ENCODE data around the gene ZNF804B. TPM values are rescaled to one million over a fixed set of nuclear protein-coding genes. Genes with fewer than 3 reads are reported as not detected.

The ZNF804B gene
- total and polyA plus RNA-seq, 2 donors: 0.02 TPM; not detected in 1

GRCh38 chr7:88806280-88807037, 47.0 kb downstream of the ZNF804B start:
- 91% methylated on average over 2 of the region's 2 CpGs for WGBS
- Histone ChIP-seq H3K4me1 (ENCODE audit: control insufficient read depth in 2 of 2, insufficient read depth in 2 of 2, low read length in 2 of 2) (no peaks in the 10 kb centered on the region), H3K36me3 (ENCODE audit: control insufficient read depth in 2 of 2, insufficient read depth in 2 of 2, low read length in 1 of 2) (no peaks in the 10 kb centered on the region), H3K4me3 (ENCODE audit: low read length in 2 of 2) (no peak overlapping the region), H3K9me3 (ENCODE audit: control insufficient read depth in 2 of 2, insufficient read depth in 1 of 2, low read length in 1 of 2) (no peaks in the 10 kb centered on the region), H3K27me3 (ENCODE audit: control insufficient read depth in 2 of 2, insufficient read depth in 1 of 2, low read length in 1 of 2) (no peaks in the 10 kb centered on the region), H3K27ac (ENCODE audit: low read depth in 1 of 2, low read length in 1 of 2) (no peak overlapping the region)
- DNase-seq (ENCODE audit: low read depth in 6 of 9, low spot score in 9 of 9): no peak

DNA sequence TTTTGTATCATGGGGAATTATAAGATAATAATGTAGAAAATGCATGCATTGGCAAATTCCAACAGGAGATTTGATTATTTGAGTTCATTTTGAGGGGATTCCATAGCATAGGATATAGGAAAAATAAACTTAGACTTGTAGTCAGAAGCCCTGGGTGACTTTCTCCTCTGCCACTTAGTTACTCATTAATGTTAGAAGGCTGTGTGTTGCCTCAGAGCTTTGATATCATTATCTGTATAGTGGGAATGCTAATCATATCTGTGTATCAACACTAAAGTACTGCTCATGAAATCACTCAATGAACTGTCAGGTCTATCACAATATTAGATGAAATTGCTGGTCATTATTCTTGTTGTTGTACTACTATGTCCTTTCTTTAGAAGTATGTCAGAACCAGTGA, 59.1 kb downstream of the ZNF804B start:
- no peak for DNase-seq (ENCODE audit: low read depth in 6 of 9, low spot score in 9 of 9)
- H3K27me3 ChIP-seq (ENCODE audit: control insufficient read depth in 2 of 2, insufficient read depth in 1 of 2, low read length in 1 of 2): no peaks in the 10 kb centered on the region
- no peaks in the 10 kb centered on the region for H3K4me1 ChIP-seq (ENCODE audit: control insufficient read depth in 2 of 2, insufficient read depth in 2 of 2, low read length in 2 of 2)
- H3K9me3 ChIP-seq (ENCODE audit: control insufficient read depth in 2 of 2, insufficient read depth in 1 of 2, low read length in 1 of 2): no peaks in the 10 kb centered on the region
- H3K4me3 ChIP-seq (ENCODE audit: low read length in 2 of 2): no peak overlapping the region
- no peaks in the 10 kb centered on the region for H3K36me3 ChIP-seq (ENCODE audit: control insufficient read depth in 2 of 2, insufficient read depth in 2 of 2, low read length in 1 of 2)
- no peak overlapping the region for H3K27ac ChIP-seq (ENCODE audit: low read depth in 1 of 2, low read length in 1 of 2)

GRCh38 chr7:88826222-88826621, 66.7 kb downstream of the ZNF804B start:
- 92% methylated on average over 3 of the region's 3 CpGs for WGBS
- H3K4me1 ChIP-seq (ENCODE audit: control insufficient read depth in 2 of 2, insufficient read depth in 2 of 2, low read length in 2 of 2): no peaks in the 10 kb centered on the region
- no peaks in the 10 kb centered on the region for H3K27me3 ChIP-seq (ENCODE audit: control insufficient read depth in 2 of 2, insufficient read depth in 1 of 2, low read length in 1 of 2)
- H3K27ac ChIP-seq (ENCODE audit: low read depth in 1 of 2, low read length in 1 of 2): no peak overlapping the region
- H3K36me3 ChIP-seq (ENCODE audit: control insufficient read depth in 2 of 2, insufficient read depth in 2 of 2, low read length in 1 of 2): no peaks in the 10 kb centered on the region
- DNase-seq (ENCODE audit: low read depth in 6 of 9, low spot score in 9 of 9): no peak
- H3K9me3 ChIP-seq (ENCODE audit: control insufficient read depth in 2 of 2, insufficient read depth in 1 of 2, low read length in 1 of 2): no peaks in the 10 kb centered on the region
- no peak overlapping the region for H3K4me3 ChIP-seq (ENCODE audit: low read length in 2 of 2)

- DNase-seq (ENCODE audit: low read depth in 6 of 9, low spot score in 9 of 9): peak in 5 of 9 donors; percentile 0 to 15 (median 4)
- Histone ChIP-seq H3K27ac (ENCODE audit: low read depth in 1 of 2, low read length in 1 of 2) (no peak overlapping the region), H3K27me3 (ENCODE audit: control insufficient read depth in 2 of 2, insufficient read depth in 1 of 2, low read length in 1 of 2) (no peaks in the 10 kb centered on the region), H3K36me3 (ENCODE audit: control insufficient read depth in 2 of 2, insufficient read depth in 2 of 2, low read length in 1 of 2) (no peaks in the 10 kb centered on the region), H3K4me1 (ENCODE audit: control insufficient read depth in 2 of 2, insufficient read depth in 2 of 2, low read length in 2 of 2) (no peaks in the 10 kb centered on the region), H3K9me3 (ENCODE audit: control insufficient read depth in 2 of 2, insufficient read depth in 1 of 2, low read length in 1 of 2) (no peaks in the 10 kb centered on the region), H3K4me3 (ENCODE audit: low read length in 2 of 2) (no peak overlapping the region)
- WGBS: 25% methylated on average over 3 of the region's 3 CpGs
Measured at GRCh38 chr7:88835147-88835728, 75.7 kb downstream of the ZNF804B start.

DNA sequence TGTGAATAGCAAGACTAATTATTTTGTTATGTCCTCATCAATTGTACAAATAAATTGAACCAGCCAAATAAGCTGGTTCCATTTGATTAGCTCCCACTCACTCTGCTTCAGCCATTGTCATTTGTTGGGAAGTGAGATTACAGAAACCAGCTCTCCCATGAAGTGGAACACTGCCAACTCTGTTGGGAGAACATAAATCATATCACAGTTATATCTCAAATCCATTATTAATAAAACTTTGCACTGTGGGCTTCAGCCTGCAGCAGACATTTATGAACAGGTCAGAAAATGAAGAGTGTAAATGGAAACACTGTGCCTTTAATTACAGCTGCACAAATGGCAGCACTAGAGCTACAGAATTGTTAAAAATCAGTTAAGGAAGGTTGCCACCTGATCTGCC, 82.7 kb downstream of the ZNF804B start:
- H3K9me3 ChIP-seq (ENCODE audit: control insufficient read depth in 2 of 2, insufficient read depth in 1 of 2, low read length in 1 of 2): no peaks in the 10 kb centered on the region
- no peak for DNase-seq (ENCODE audit: low read depth in 6 of 9, low spot score in 9 of 9)

GRCh38 chr7:88845091-88845490, 85.6 kb downstream of the ZNF804B start:
- Histone ChIP-seq H3K4me1 (ENCODE audit: control insufficient read depth in 2 of 2, insufficient read depth in 2 of 2, low read length in 2 of 2) (no peaks in the 10 kb centered on the region), H3K9me3 (ENCODE audit: control insufficient read depth in 2 of 2, insufficient read depth in 1 of 2, low read length in 1 of 2) (no peaks in the 10 kb centered on the region), H3K36me3 (ENCODE audit: control insufficient read depth in 2 of 2, insufficient read depth in 2 of 2, low read length in 1 of 2) (no peaks in the 10 kb centered on the region), H3K27ac (ENCODE audit: low read depth in 1 of 2, low read length in 1 of 2) (no peak overlapping the region), H3K4me3 (ENCODE audit: low read length in 2 of 2) (no peak overlapping the region), H3K27me3 (ENCODE audit: control insufficient read depth in 2 of 2, insufficient read depth in 1 of 2, low read length in 1 of 2) (no peaks in the 10 kb centered on the region)
- WGBS: 66% methylated on average over 12 of the region's 12 CpGs
- no peak for DNase-seq (ENCODE audit: low read depth in 6 of 9, low spot score in 9 of 9)

More for the DNA sequence above, 82.7 kb downstream of the ZNF804B start:
- H3K36me3 ChIP-seq (ENCODE audit: control insufficient read depth in 2 of 2, insufficient read depth in 2 of 2, low read length in 1 of 2): no peaks in the 10 kb centered on the region
- no peak overlapping the region for H3K4me3 ChIP-seq (ENCODE audit: low read length in 2 of 2)
- H3K27me3 ChIP-seq (ENCODE audit: control insufficient read depth in 2 of 2, insufficient read depth in 1 of 2, low read length in 1 of 2): no peaks in the 10 kb centered on the region
- H3K4me1 ChIP-seq (ENCODE audit: control insufficient read depth in 2 of 2, insufficient read depth in 2 of 2, low read length in 2 of 2): no peaks in the 10 kb centered on the region
- no peak overlapping the region for H3K27ac ChIP-seq (ENCODE audit: low read depth in 1 of 2, low read length in 1 of 2)

GRCh38 chr7:88851220-88851619, 91.7 kb downstream of the ZNF804B start:
- Histone ChIP-seq H3K36me3 (ENCODE audit: control insufficient read depth in 2 of 2, insufficient read depth in 2 of 2, low read length in 1 of 2) (no peaks in the 10 kb centered on the region), H3K27ac (ENCODE audit: low read depth in 1 of 2, low read length in 1 of 2) (no peak overlapping the region), H3K9me3 (ENCODE audit: control insufficient read depth in 2 of 2, insufficient read depth in 1 of 2, low read length in 1 of 2) (no peaks in the 10 kb centered on the region), H3K4me3 (ENCODE audit: low read length in 2 of 2) (no peak overlapping the region), H3K4me1 (ENCODE audit: control insufficient read depth in 2 of 2, insufficient read depth in 2 of 2, low read length in 2 of 2) (no peaks in the 10 kb centered on the region), H3K27me3 (ENCODE audit: control insufficient read depth in 2 of 2, insufficient read depth in 1 of 2, low read length in 1 of 2) (no peaks in the 10 kb centered on the region)
- WGBS: 99% methylated on average over 1 of the region's 1 CpG
- no peak for DNase-seq (ENCODE audit: low read depth in 6 of 9, low spot score in 9 of 9)

GRCh38 chr7:88859288-88859687, 99.8 kb downstream of the ZNF804B start:
- Histone ChIP-seq H3K4me1 (ENCODE audit: control insufficient read depth in 2 of 2, insufficient read depth in 2 of 2, low read length in 2 of 2) (no peaks in the 10 kb centered on the region), H3K27ac (ENCODE audit: low read depth in 1 of 2, low read length in 1 of 2) (no peak overlapping the region), H3K9me3 (ENCODE audit: control insufficient read depth in 2 of 2, insufficient read depth in 1 of 2, low read length in 1 of 2) (no peaks in the 10 kb centered on the region), H3K4me3 (ENCODE audit: low read length in 2 of 2) (no peak overlapping the region), H3K36me3 (ENCODE audit: control insufficient read depth in 2 of 2, insufficient read depth in 2 of 2, low read length in 1 of 2) (no peaks in the 10 kb centered on the region), H3K27me3 (ENCODE audit: control insufficient read depth in 2 of 2, insufficient read depth in 1 of 2, low read length in 1 of 2) (no peaks in the 10 kb centered on the region)
- DNase-seq (ENCODE audit: low read depth in 6 of 9, low spot score in 9 of 9): no peak

DNA sequence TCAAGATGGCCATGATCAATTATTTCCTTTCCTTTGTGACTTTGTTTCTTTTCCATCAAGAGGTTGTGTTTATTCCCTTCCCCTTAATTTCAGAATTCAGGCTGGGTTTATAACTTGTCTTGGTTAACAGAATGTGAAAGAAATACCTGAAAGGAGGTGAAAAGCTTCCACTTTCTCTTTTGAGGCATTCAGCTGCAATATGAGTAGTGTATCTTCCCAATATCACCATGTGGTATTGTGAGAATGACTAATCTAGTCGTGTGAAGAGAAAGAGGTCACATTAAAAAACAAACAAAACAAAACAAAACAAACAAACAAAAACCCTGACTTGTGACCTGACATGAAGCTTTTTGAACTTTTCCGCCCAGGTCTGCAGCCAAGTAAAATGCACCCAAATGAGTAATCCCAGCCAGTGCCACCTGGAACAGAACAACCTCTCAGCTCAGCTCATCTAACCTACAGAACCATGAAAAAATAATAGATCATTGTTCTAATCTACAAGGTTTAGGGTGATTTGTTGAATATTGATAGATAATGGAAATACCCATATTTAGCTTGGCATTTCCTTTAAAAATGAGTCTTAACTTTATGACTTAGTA, 106.9 kb downstream of the ZNF804B start:
- no peak overlapping the region for H3K27ac ChIP-seq (ENCODE audit: low read depth in 1 of 2, low read length in 1 of 2)
- H3K36me3 ChIP-seq (ENCODE audit: control insufficient read depth in 2 of 2, insufficient read depth in 2 of 2, low read length in 1 of 2): no peaks in the 10 kb centered on the region
- DNase-seq (ENCODE audit: low read depth in 6 of 9, low spot score in 9 of 9): no peak
- H3K27me3 ChIP-seq (ENCODE audit: control insufficient read depth in 2 of 2, insufficient read depth in 1 of 2, low read length in 1 of 2): no peaks in the 10 kb centered on the region
- WGBS: 88% methylated on average over 2 of the region's 2 CpGs
- H3K9me3 ChIP-seq (ENCODE audit: control insufficient read depth in 2 of 2, insufficient read depth in 1 of 2, low read length in 1 of 2): no peaks in the 10 kb centered on the region
- H3K4me1 ChIP-seq (ENCODE audit: control insufficient read depth in 2 of 2, insufficient read depth in 2 of 2, low read length in 2 of 2): no peaks in the 10 kb centered on the region
- H3K4me3 ChIP-seq (ENCODE audit: low read length in 2 of 2): no peak overlapping the region

Measured in thymus (tissue), 11 donors.